Astrocyte of the spinal cord (primary cell): ENCODE measurements around the gene ZBTB37.

Experiments
- DNase-seq: peaks from one replicate; pipeline ENCODE4 v3.0.0; 2011; ENCODE audit warnings: low read depth, low spot score
- H3K4me3 ChIP-seq: 2 replicates; pipeline ENCODE4 v1.5.1; 2011; ENCODE audit warnings: low read depth, mild to moderate bottlenecking, low read length, moderate library complexity
- CTCF ChIP-seq: IDR thresholded peaks from 2 replicates; pipeline ENCODE4 v1.5.1; 2012; ENCODE audit warnings: low read depth, mild to moderate bottlenecking, low read length, inconsistent platforms
- in situ Hi-C: cut with HindIII; loops from 2 replicates; pipeline ENCODE4 v1.10.0; 2017; ENCODE audit warnings: low sequenced_read_pairs

The ZBTB37 gene

DNA sequence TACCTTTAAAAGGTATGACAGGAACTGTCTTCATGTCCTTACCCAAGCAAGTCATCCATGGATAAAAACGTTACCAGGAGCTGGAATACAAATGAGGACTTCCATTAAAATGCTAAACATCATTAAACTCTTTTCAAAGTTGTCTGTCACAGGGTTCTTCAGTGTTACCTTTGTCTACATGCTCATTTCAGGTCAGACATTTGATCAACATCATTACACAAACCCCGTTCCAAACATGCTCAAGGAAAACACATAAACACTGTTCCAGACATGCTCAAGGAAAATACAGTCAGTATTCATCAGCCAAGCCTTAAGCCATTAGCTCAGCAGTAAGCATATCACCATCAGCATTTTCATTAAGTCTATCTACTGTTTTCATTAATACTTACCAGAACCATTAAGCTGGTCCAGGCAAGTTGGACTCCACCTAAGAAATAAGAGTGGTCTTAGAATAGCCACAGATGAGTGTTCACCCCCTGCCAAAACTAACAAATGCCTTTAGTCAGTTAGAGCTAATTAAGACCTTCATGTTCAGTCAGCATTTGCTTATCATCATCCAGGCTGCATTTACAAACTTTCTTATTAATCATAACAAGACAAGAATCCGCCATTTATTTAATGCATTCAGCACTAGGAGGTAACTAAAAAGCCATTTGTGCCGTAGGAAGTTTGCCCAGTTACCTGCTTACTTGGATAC lies 2.6 kb upstream of the ZBTB37 start:
- TF ChIP-seq CTCF = no peak

GRCh38 chr1:173866413-173867115 lies 1.6 kb upstream of the ZBTB37 start:
- no peak for TF ChIP-seq CTCF
- in situ Hi-C loops = no loop called here

More for the DNA sequence above, 2.6 kb upstream of the ZBTB37 start:
- DNase-seq = no peak
- peak overlapping the region; percentile 91 for H3K4me3 ChIP-seq
- in situ Hi-C loops = no loop called here

GRCh38 chr1:173867141-173867752 lies 933 bp upstream of the ZBTB37 start:
- no peak for TF ChIP-seq CTCF
- H3K4me3 ChIP-seq = peak overlapping the region; percentile 91
- no peak for DNase-seq
- in situ Hi-C loops = no loop called here

More at GRCh38 chr1:173866413-173867115, 1.6 kb upstream of the ZBTB37 start:
- H3K4me3 ChIP-seq = peak overlapping the region; percentile 91
- DNase-seq = no peak

DNA sequence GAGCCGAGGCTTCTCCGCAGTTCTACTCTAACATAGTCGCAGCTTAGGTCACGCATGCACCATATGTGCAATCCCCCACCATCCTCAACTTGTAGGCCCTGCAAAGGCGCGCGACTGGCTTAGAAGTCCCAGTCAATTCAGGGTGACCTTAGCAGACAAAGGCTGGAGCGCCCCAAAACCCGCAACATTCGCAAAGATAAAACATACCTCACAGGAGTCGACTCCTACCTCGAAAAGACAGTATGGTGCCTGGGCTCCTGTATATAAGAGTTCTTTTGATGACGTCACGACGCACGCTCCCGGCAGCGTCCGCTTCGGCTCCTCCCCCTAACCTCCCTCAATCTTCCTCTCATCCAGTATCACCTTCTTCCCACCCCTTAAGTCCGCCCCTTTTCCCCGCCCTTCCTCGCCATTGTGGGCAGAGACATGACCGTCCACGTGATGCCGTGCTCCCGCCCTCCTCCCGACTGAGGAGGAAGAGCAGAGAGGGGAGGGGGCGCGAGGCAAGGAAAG lies 371 bp upstream of the ZBTB37 start, which contains the start of gene GAS5:
Gene GAS5, minus strand, starts transcription at position 237 of the 513 bp plus-strand sequence.
- DNase-seq = peak; percentile 100
- peak within 1 kb of the TSS; percentile 91 for H3K4me3 ChIP-seq
- in situ Hi-C loops = no loop called here
- no peak for TF ChIP-seq CTCF

GRCh38 chr1:173869021-173869359 lies 810 bp downstream of the ZBTB37 start:
- in situ Hi-C loops = no loop called here
- no peak for TF ChIP-seq CTCF
- peak overlapping the region; percentile 91 for H3K4me3 ChIP-seq
- no peak for DNase-seq

- DNase-seq = no peak
- H3K4me3 ChIP-seq = no peak overlapping the region
- in situ Hi-C loops = no loop called here
- TF ChIP-seq CTCF = no peak
Measured at GRCh38 chr1:173870252-173871075, 2.3 kb downstream of the ZBTB37 start.
